Breast epithelium (tissue), 4 donors: Measurements from ENCODE around the gene GPR78. TPM values are rescaled to one million over a fixed set of nuclear protein-coding genes. Genes with fewer than 3 reads are reported as not detected.

ENCODE experiments used
- DNase-seq, 2 donors: peaks; one replicate each; pipeline ENCODE4 v3.0.0-alpha.2; 2019; ENCODE audit warnings: low spot score in 2 of 2
- H3K27ac ChIP-seq, 2 donors: fragments of 200-600 bp; sonication (generic) in 1 of 2; one replicate each; pipeline ENCODE4 v1.5.1; 2016 to 2019; ENCODE audit warnings: mild to moderate bottlenecking in 1 of 2
- H3K27me3 ChIP-seq, 2 donors: fragments of 200-600 bp; sonication (generic) in 1 of 2; one replicate each; pipeline versions ENCODE4 v1.5.1 to v1.6.0; 2017 to 2019; ENCODE audit warnings: control low read depth in 1 of 2, mild to moderate bottlenecking in 1 of 2
- H3K36me3 ChIP-seq: fragments of 200-600 bp; one replicate; pipeline ENCODE4 v1.5.1; 2019
- H3K4me1 ChIP-seq, 2 donors: fragments of 200-600 bp; sonication (generic); one replicate each; pipeline ENCODE4 v1.5.1; 2016 to 2019; ENCODE audit warnings: control low read depth in 1 of 2
- H3K4me3 ChIP-seq, 3 donors: fragments of 200-600 bp; sonication (generic); 1 replicate in 2 of 3; 2 replicates in 1 of 3; pipeline ENCODE4 v1.5.1; 2016 to 2019; ENCODE audit warnings: mild to moderate bottlenecking in 3 of 3, moderate library complexity in 2 of 3
- H3K9me3 ChIP-seq, 2 donors: fragments of 200-600 bp; sonication (generic) in 1 of 2; one replicate each; pipeline ENCODE4 v1.5.1; 2016 to 2019; ENCODE audit warnings: control low read depth in 1 of 2
- CTCF ChIP-seq, 3 donors: fragments of 450-650 bp; IDR thresholded peaks; one replicate each; pipeline ENCODE4 v1.5.1; 2016 to 2017; ENCODE audit warnings: antibody characterized with exemption in 3 of 3, mild to moderate bottlenecking in 3 of 3, moderate library complexity in 3 of 3
- POLR2A ChIP-seq: fragments of 450-650 bp; IDR thresholded peaks from one replicate; pipeline ENCODE4 v1.6.1; 2016; ENCODE audit warnings: antibody characterized with exemption, mild to moderate bottlenecking, moderate library complexity
- POLR2AphosphoS5 ChIP-seq, 3 donors: sonication (generic); formaldehyde crosslinking; IDR thresholded peaks; one replicate each; pipeline ENCODE4 v1.6.1; 2017; ENCODE audit warnings: antibody characterized with exemption in 3 of 3
- intact Hi-C: fragments of 100-400 bp; cut with DNase I; formaldehyde crosslinking; loops from one replicate; pipeline ENCODE4 v1.15.1; 2023; ENCODE audit warnings: low total_unique reads
- total RNA-seq, 3 donors: library from RNA; depleted of rRNA; stranded (reverse); fragments of >200 nt; gene quantifications; one replicate each; pipeline ENCODE4 v1.1.0, GENCODE V29; 2016

The GPR78 gene
- total RNA-seq, 3 donors from 2014 or later: 0.15 to 0.33 TPM; not detected in 1

GRCh38 chr4:8582941-8583654 lies 2.9 kb downstream of the GPR78 start:
- Histone ChIP-seq H3K4me3 (no peak overlapping the region), H3K36me3 (no peaks in the 10 kb centered on the region), H3K27ac (no peak overlapping the region), H3K4me1 (no peaks in the 10 kb centered on the region), H3K27me3 (peaks cover 5 to 52% of the 10 kb centered on the region in 2 donors), H3K9me3 (no peaks in the 10 kb centered on the region)
- no peak for DNase-seq
- intact Hi-C loops: no loop called here
- TF ChIP-seq POLR2AphosphoS5 (IDR thresholded peaks at IDR 0.05): no peak
- TF ChIP-seq CTCF (IDR thresholded peaks at IDR 0.05): no peak
- no peak for TF ChIP-seq POLR2A

- DNase-seq: no peak
- intact Hi-C loops: no loop called here
Measured at GRCh38 chr4:8583655-8584025, 3.4 kb downstream of the GPR78 start.

GRCh38 chr4:8585186-8585585 lies 5.0 kb downstream of the GPR78 start:
- Histone ChIP-seq H3K27ac (no peak overlapping the region), H3K4me3 (no peak overlapping the region), H3K27me3 (peaks cover 5 to 34% of the 10 kb centered on the region in 2 donors), H3K36me3 (no peaks in the 10 kb centered on the region), H3K9me3 (no peaks in the 10 kb centered on the region), H3K4me1 (no peaks in the 10 kb centered on the region)
- intact Hi-C loops: loop anchor here (5.0 kb wide), 1 partner anchor 113 kb away; no protein-coding TSS in a partner anchor
- DNase-seq: no peak
- TF ChIP-seq CTCF (IDR thresholded peaks at IDR 0.05) (no peak), POLR2A (no peak), POLR2AphosphoS5 (IDR thresholded peaks at IDR 0.05) (no peak)

More at GRCh38 chr4:8583655-8584025, 3.4 kb downstream of the GPR78 start:
- Histone ChIP-seq H3K36me3 (no peaks in the 10 kb centered on the region), H3K4me1 (no peaks in the 10 kb centered on the region), H3K9me3 (no peaks in the 10 kb centered on the region), H3K27ac (no peak overlapping the region), H3K27me3 (peaks cover 5 to 49% of the 10 kb centered on the region in 2 donors), H3K4me3 (no peak overlapping the region)
- no peak for TF ChIP-seq CTCF (IDR thresholded peaks at IDR 0.05)
- TF ChIP-seq POLR2A: no peak
- no peak for TF ChIP-seq POLR2AphosphoS5 (IDR thresholded peaks at IDR 0.05)

- Histone ChIP-seq H3K27me3 (peaks cover 5 to 30% of the 10 kb centered on the region in 2 donors), H3K27ac (no peak overlapping the region), H3K9me3 (no peaks in the 10 kb centered on the region), H3K4me3 (no peak overlapping the region), H3K4me1 (no peaks in the 10 kb centered on the region), H3K36me3 (no peaks in the 10 kb centered on the region)
- no peak for TF ChIP-seq CTCF (IDR thresholded peaks at IDR 0.05)
- TF ChIP-seq POLR2A: no peak
- TF ChIP-seq POLR2AphosphoS5 (IDR thresholded peaks at IDR 0.05): no peak
- DNase-seq: no peak
- intact Hi-C loops: loop anchor here (5.0 kb wide), 1 partner anchor 113 kb away; no protein-coding TSS in a partner anchor
Measured at GRCh38 chr4:8585721-8586212, 5.6 kb downstream of the GPR78 start.

- no peaks in the 10 kb centered on the region for H3K9me3 ChIP-seq
- peaks cover 3 to 29% of the 10 kb centered on the region in 2 donors for H3K27me3 ChIP-seq
- DNase-seq: no peak
- H3K4me1 ChIP-seq: no peaks in the 10 kb centered on the region
- no peak for TF ChIP-seq CTCF (IDR thresholded peaks at IDR 0.05)
- no peak for TF ChIP-seq POLR2AphosphoS5 (IDR thresholded peaks at IDR 0.05)
- TF ChIP-seq POLR2A: no peak
- H3K36me3 ChIP-seq: no peaks in the 10 kb centered on the region
- intact Hi-C loops: loop anchor here (5.0 kb wide), 1 partner anchor 114 kb away; no protein-coding TSS in a partner anchor
- no peak overlapping the region for H3K4me3 ChIP-seq
- no peak overlapping the region for H3K27ac ChIP-seq
Measured at GRCh38 chr4:8586246-8586645, 6.1 kb downstream of the GPR78 start.
